Putamen (tissue), 1 donor: ENCODE data around the gene ITPKB.

Experiments used
- DNase-seq: peaks from one replicate; pipeline ENCODE4 v3.0.0-alpha.2; 2016; ENCODE audit warnings: low spot score

ITPKB gene

GRCh38 chr1:226665505-226666163, 73.4 kb downstream of the ITPKB start:
- no peak for DNase-seq

- DNase-seq: no peak
Measured at GRCh38 chr1:226664413-226665101, 74.5 kb downstream of the ITPKB start.

- no peak for DNase-seq
Measured at GRCh38 chr1:226663327-226663704, 75.8 kb downstream of the ITPKB start.

GRCh38 chr1:226662642-226663326, 76.3 kb downstream of the ITPKB start:
- no peak for DNase-seq

- no peak for DNase-seq
Measured at GRCh38 chr1:226661965-226662364, 77.1 kb downstream of the ITPKB start.

GRCh38 chr1:226661271-226661670, 77.8 kb downstream of the ITPKB start:
- no peak for DNase-seq

GRCh38 chr1:226660410-226661182, 78.5 kb downstream of the ITPKB start:
- no peak for DNase-seq

- no peak for DNase-seq
Measured at GRCh38 chr1:226659641-226660040, 79.4 kb downstream of the ITPKB start.

GRCh38 chr1:226659136-226659535, 79.9 kb downstream of the ITPKB start:
- DNase-seq: no peak

- no peak for DNase-seq
Measured at GRCh38 chr1:226658546-226659125, 80.4 kb downstream of the ITPKB start.

- peak; percentile 85 for DNase-seq
Measured at GRCh38 chr1:226657895-226658545, 81.1 kb downstream of the ITPKB start.

- no peak for DNase-seq
Measured at GRCh38 chr1:226656601-226657277, 82.3 kb downstream of the ITPKB start.

GRCh38 chr1:226656201-226656600, 82.9 kb downstream of the ITPKB start:
- no peak for DNase-seq

GRCh38 chr1:226655251-226656163, 83.6 kb downstream of the ITPKB start:
- DNase-seq: no peak

- DNase-seq: no peak
Measured at GRCh38 chr1:226654668-226655055, 84.4 kb downstream of the ITPKB start.

GRCh38 chr1:226654046-226654667, 84.9 kb downstream of the ITPKB start:
- no peak for DNase-seq

- no peak for DNase-seq
Measured at GRCh38 chr1:226653311-226653921, 85.7 kb downstream of the ITPKB start.

- DNase-seq: no peak
Measured at GRCh38 chr1:226652613-226653012, 86.5 kb downstream of the ITPKB start.

- no peak for DNase-seq
Measured at GRCh38 chr1:226651732-226652105, 87.4 kb downstream of the ITPKB start.
